ENCODE measurements around the gene ERP44.

DNA sequence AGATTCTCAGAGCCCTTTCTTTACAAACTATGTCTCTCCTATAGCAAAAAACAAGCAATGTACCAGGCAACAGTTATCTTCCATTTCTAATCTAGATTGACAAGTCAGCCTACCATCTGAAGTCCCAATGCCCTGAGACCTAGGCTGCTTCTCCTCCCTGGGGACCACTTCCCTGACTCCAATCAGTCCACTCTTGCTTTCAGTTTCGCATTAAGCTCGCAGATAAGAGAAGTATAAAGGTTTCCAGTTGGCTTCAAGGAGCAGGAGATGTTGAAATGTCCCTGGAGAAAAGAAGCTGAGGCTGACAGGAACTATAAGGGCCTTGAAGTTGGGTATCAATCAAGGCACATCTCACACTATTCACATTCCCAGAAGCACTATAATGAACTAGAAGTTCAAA is 32.3 kb downstream of the ERP44 start:
- TF ChIP-seq, protein P1, sequence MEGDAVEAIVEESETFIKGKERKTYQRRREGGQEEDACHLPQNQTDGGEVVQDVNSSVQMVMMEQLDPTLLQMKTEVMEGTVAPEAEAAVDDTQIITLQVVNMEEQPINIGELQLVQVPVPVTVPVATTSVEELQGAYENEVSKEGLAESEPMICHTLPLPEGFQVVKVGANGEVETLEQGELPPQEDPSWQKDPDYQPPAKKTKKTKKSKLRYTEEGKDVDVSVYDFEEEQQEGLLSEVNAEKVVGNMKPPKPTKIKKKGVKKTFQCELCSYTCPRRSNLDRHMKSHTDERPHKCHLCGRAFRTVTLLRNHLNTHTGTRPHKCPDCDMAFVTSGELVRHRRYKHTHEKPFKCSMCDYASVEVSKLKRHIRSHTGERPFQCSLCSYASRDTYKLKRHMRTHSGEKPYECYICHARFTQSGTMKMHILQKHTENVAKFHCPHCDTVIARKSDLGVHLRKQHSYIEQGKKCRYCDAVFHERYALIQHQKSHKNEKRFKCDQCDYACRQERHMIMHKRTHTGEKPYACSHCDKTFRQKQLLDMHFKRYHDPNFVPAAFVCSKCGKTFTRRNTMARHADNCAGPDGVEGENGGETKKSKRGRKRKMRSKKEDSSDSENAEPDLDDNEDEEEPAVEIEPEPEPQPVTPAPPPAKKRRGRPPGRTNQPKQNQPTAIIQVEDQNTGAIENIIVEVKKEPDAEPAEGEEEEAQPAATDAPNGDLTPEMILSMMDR (IDR thresholded peaks at IDR 0.05; ENCODE audit: insufficient read depth, low read depth, low read length), result no peak
- TF ChIP-seq EZH2 (IDR thresholded peaks at IDR 0.05; ENCODE audit: insufficient read depth, low read length), result no peak

All from astrocyte (in vitro differentiated cells and primary cell).